Neural progenitor cell (in vitro differentiated cells): Measurements from ENCODE around the gene TEX14.

Source experiments
- EZH2 ChIP-seq: fragments of 200-600 bp; sonication (generic); IDR thresholded peaks from 2 replicates; pipeline ENCODE4 v1.6.1; 2017; ENCODE audit warnings: antibody characterized with exemption, mild to moderate bottlenecking, moderate library complexity
- EZH2phosphoT487 ChIP-seq: fragments of 200-600 bp; sonication (generic); IDR thresholded peaks from 2 replicates; pipeline ENCODE4 v1.6.1; 2017; ENCODE audit warnings: antibody characterized with exemption
- TF ChIP-seq, protein P1 (sequence below): fragments of 200-600 bp; sonication (generic); IDR thresholded peaks from 2 replicates; pipeline ENCODE4 v1.5.1; 2017; ENCODE audit warnings: antibody characterized with exemption, mild to moderate bottlenecking

DNA sequence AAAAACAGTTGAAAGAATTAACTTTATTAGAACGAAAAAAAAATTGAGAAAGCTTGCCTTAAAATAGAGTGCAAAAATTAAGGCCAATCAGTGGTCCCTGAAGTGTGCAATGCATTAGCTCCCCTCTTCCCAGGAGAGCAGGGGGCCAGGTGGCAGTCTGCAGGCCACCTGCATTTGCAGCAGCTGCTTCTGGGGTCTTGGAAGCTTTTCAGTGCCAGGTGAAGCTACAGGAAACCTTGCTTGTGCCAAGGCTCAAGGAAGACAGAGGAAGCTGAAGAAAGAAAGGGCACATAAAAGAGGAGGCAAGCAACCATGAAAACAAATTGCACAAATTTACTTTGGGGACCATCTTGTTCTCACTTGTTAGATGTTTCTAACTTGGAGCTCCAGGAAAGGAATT is 126.9 kb downstream of the TEX14 start:
- TF ChIP-seq, protein P1, sequence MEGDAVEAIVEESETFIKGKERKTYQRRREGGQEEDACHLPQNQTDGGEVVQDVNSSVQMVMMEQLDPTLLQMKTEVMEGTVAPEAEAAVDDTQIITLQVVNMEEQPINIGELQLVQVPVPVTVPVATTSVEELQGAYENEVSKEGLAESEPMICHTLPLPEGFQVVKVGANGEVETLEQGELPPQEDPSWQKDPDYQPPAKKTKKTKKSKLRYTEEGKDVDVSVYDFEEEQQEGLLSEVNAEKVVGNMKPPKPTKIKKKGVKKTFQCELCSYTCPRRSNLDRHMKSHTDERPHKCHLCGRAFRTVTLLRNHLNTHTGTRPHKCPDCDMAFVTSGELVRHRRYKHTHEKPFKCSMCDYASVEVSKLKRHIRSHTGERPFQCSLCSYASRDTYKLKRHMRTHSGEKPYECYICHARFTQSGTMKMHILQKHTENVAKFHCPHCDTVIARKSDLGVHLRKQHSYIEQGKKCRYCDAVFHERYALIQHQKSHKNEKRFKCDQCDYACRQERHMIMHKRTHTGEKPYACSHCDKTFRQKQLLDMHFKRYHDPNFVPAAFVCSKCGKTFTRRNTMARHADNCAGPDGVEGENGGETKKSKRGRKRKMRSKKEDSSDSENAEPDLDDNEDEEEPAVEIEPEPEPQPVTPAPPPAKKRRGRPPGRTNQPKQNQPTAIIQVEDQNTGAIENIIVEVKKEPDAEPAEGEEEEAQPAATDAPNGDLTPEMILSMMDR: no peak
- TF ChIP-seq EZH2 (no peak), EZH2phosphoT487 (no peak)
